Neuron (in vitro differentiated cells): ENCODE measurements around the gene KCTD2.
"Not testable (repeated sequence)": the region's sequence is repeated elsewhere in the genome, so short reads cannot be mapped to it uniquely, and the experiment has no call there.

Experiments used
- H2AFZ ChIP-seq: one replicate; pipeline ENCODE4 v1.6.1; 2013; ENCODE audit warnings: low read depth, mild to moderate bottlenecking, inconsistent platforms, low read length, moderate library complexity
- H3K27me3 ChIP-seq: one replicate; pipeline ENCODE4 v1.6.1; 2013; ENCODE audit warnings: low read length; ENCODE audit not compliant: insufficient read depth
- H3K36me3 ChIP-seq: one replicate; pipeline ENCODE4 v1.6.1; 2013; ENCODE audit warnings: low read length; ENCODE audit not compliant: insufficient read depth
- H3K4me1 ChIP-seq: one replicate; pipeline ENCODE4 v1.6.1; 2013; ENCODE audit warnings: low read length; ENCODE audit not compliant: insufficient read depth
- H3K4me3 ChIP-seq: 2 replicates; pipeline ENCODE4 v1.5.1; 2013; ENCODE audit warnings: mild to moderate bottlenecking, low read length, moderate library complexity
- H3K9me3 ChIP-seq: one replicate; pipeline ENCODE4 v1.6.1; 2013; ENCODE audit warnings: low read length

KCTD2 gene

GRCh38 chr17:75046407-75047289 is at the start of gene KCTD2, which contains the start of gene ATP5PD:
Gene KCTD2, plus strand, starts transcription at chr17:75047225. Its CDS starts 26 bp downstream, at chr17:75047251.
Gene ATP5PD, minus strand, starts transcription at chr17:75046969. Its CDS starts 4,319 bp downstream, at chr17:75042650.
- Histone ChIP-seq H3K36me3 (peaks cover 16% of the 10 kb centered on the region), H2AFZ (peak within 1 kb of the TSS; percentile 79), H3K27me3 (no peaks in the 10 kb centered on the region), H3K9me3 (no peaks in the 10 kb centered on the region), H3K4me3 (peak within 1 kb of the TSS; percentile 77), H3K4me1 (peaks cover 23% of the 10 kb centered on the region)

- no peaks in the 10 kb centered on the region for H3K27me3 ChIP-seq
- H3K4me1 ChIP-seq, result no peaks in the 10 kb centered on the region
- H3K4me3 ChIP-seq, result no peak overlapping the region
- peaks cover 45% of the 10 kb centered on the region for H3K36me3 ChIP-seq
- no peaks in the 10 kb centered on the region for H3K9me3 ChIP-seq
- no peak overlapping the region for H2AFZ ChIP-seq
Observed at GRCh38 chr17:74998783-74999182, 48.2 kb upstream of the KCTD2 start.

- Histone ChIP-seq H3K9me3 (no peaks in the 10 kb centered on the region), H3K4me3 (no peak overlapping the region), H2AFZ (no peak overlapping the region), H3K27me3 (no peaks in the 10 kb centered on the region), H3K36me3 (peaks cover 49% of the 10 kb centered on the region), H3K4me1 (no peaks in the 10 kb centered on the region)
Observed at GRCh38 chr17:74999523-74999922, 47.5 kb upstream of the KCTD2 start.

- peaks cover 56% of the 10 kb centered on the region for H3K36me3 ChIP-seq
Observed at GRCh38 chr17:75001915-75002843, 44.8 kb upstream of the KCTD2 start.

GRCh38 chr17:75003070-75003956 is 43.7 kb upstream of the KCTD2 start:
- peaks cover 54% of the 10 kb centered on the region for H3K36me3 ChIP-seq
- H3K4me1 ChIP-seq, result no peaks in the 10 kb centered on the region
- H3K27me3 ChIP-seq, result no peaks in the 10 kb centered on the region
- no peak overlapping the region for H2AFZ ChIP-seq
- no peaks in the 10 kb centered on the region for H3K9me3 ChIP-seq
- no peak overlapping the region for H3K4me3 ChIP-seq

More at GRCh38 chr17:75001915-75002843, 44.8 kb upstream of the KCTD2 start:
- Histone ChIP-seq H3K4me3 (no peak overlapping the region), H2AFZ (no peak overlapping the region), H3K27me3 (no peaks in the 10 kb centered on the region), H3K9me3 (no peaks in the 10 kb centered on the region), H3K4me1 (no peaks in the 10 kb centered on the region)

- H3K4me3 ChIP-seq, result no peak overlapping the region
- peaks cover 51% of the 10 kb centered on the region for H3K36me3 ChIP-seq
Observed at GRCh38 chr17:75003957-75004355, 43.1 kb upstream of the KCTD2 start.

GRCh38 chr17:75004371-75004770 is 42.7 kb upstream of the KCTD2 start:
- H3K9me3 ChIP-seq, result no peaks in the 10 kb centered on the region
- H2AFZ ChIP-seq, result no peak overlapping the region
- no peaks in the 10 kb centered on the region for H3K4me1 ChIP-seq
- peaks cover 48% of the 10 kb centered on the region for H3K36me3 ChIP-seq
- no peak overlapping the region for H3K4me3 ChIP-seq
- no peaks in the 10 kb centered on the region for H3K27me3 ChIP-seq

More at GRCh38 chr17:75003957-75004355, 43.1 kb upstream of the KCTD2 start:
- Histone ChIP-seq H3K27me3 (no peaks in the 10 kb centered on the region), H3K4me1 (no peaks in the 10 kb centered on the region), H2AFZ (no peak overlapping the region), H3K9me3 (no peaks in the 10 kb centered on the region)

GRCh38 chr17:75005291-75005690 is 41.7 kb upstream of the KCTD2 start:
- peaks cover 42% of the 10 kb centered on the region for H3K36me3 ChIP-seq
- no peaks in the 10 kb centered on the region for H3K27me3 ChIP-seq
- no peaks in the 10 kb centered on the region for H3K4me1 ChIP-seq

GRCh38 chr17:75006084-75006483 is 40.9 kb upstream of the KCTD2 start:
- not testable (repeated sequence) for H3K4me1 ChIP-seq, H3K9me3 ChIP-seq, H3K27me3 ChIP-seq, H3K4me3 ChIP-seq, H2AFZ ChIP-seq
- peaks cover 42% of the 10 kb centered on the region for H3K36me3 ChIP-seq

More at GRCh38 chr17:75005291-75005690, 41.7 kb upstream of the KCTD2 start:
- Histone ChIP-seq H3K9me3 (no peaks in the 10 kb centered on the region), H2AFZ (no peak overlapping the region), H3K4me3 (no peak overlapping the region)

GRCh38 chr17:75006653-75007052 is 40.4 kb upstream of the KCTD2 start:
- H3K4me3 ChIP-seq, result no peak overlapping the region
- H3K36me3 ChIP-seq, result peaks cover 37% of the 10 kb centered on the region
- H3K4me1 ChIP-seq, result peaks cover 11% of the 10 kb centered on the region
- H3K27me3 ChIP-seq, result no peaks in the 10 kb centered on the region
- H3K9me3 ChIP-seq, result no peaks in the 10 kb centered on the region
- H2AFZ ChIP-seq, result no peak overlapping the region

GRCh38 chr17:75008373-75008772 is 38.7 kb upstream of the KCTD2 start:
- Histone ChIP-seq H3K9me3 (no peaks in the 10 kb centered on the region), H3K27me3 (no peaks in the 10 kb centered on the region), H3K4me3 (no peak overlapping the region), H3K36me3 (peaks cover 20% of the 10 kb centered on the region), H3K4me1 (peaks cover 20% of the 10 kb centered on the region), H2AFZ (no peak overlapping the region)

- no peak overlapping the region for H2AFZ ChIP-seq
- H3K4me1 ChIP-seq, result peaks cover 26% of the 10 kb centered on the region
- H3K27me3 ChIP-seq, result no peaks in the 10 kb centered on the region
- H3K9me3 ChIP-seq, result no peaks in the 10 kb centered on the region
- H3K36me3 ChIP-seq, result peaks cover 13% of the 10 kb centered on the region
- H3K4me3 ChIP-seq, result no peak overlapping the region
Observed at GRCh38 chr17:75009139-75009724, 37.8 kb upstream of the KCTD2 start.
